AG08395 (cell line): ENCODE data around the gene IGF2BP1.
"Not testable (repeated sequence)": the region's sequence is repeated elsewhere in the genome, so short reads cannot be mapped to it uniquely, and the experiment has no call there.

ENCODE experiments used
- DNase-seq: peaks from one replicate; pipeline ENCODE4 v3.0.0; 2012; ENCODE audit warnings: mixed read lengths, low spot score

Gene IGF2BP1

GRCh38 chr17:49020609-49021008 lies 23.4 kb downstream of the IGF2BP1 start:
- no peak for DNase-seq

- DNase-seq, result no peak
Measured at GRCh38 chr17:49021095-49021767, 24.0 kb downstream of the IGF2BP1 start.

- DNase-seq, result no peak
Measured at GRCh38 chr17:49021768-49022103, 24.6 kb downstream of the IGF2BP1 start.

- peak; percentile 67 for DNase-seq
Measured at GRCh38 chr17:49022391-49022941, 25.3 kb downstream of the IGF2BP1 start.

- DNase-seq, result no peak
Measured at GRCh38 chr17:49024523-49024922, 27.3 kb downstream of the IGF2BP1 start.

- not testable (repeated sequence) for DNase-seq
Measured at GRCh38 chr17:49026447-49026846, 29.3 kb downstream of the IGF2BP1 start.

- no peak for DNase-seq
Measured at GRCh38 chr17:49028271-49028670, 31.1 kb downstream of the IGF2BP1 start.

GRCh38 chr17:49029801-49030200 lies 32.6 kb downstream of the IGF2BP1 start:
- DNase-seq, result peak; percentile 21

GRCh38 chr17:49031965-49032928 lies 35.1 kb downstream of the IGF2BP1 start:
- peak; percentile 92 for DNase-seq

- peak; percentile 65 for DNase-seq
Measured at GRCh38 chr17:49035470-49036269, 38.5 kb downstream of the IGF2BP1 start.

- no peak for DNase-seq
Measured at GRCh38 chr17:49036270-49036626, 39.1 kb downstream of the IGF2BP1 start.

GRCh38 chr17:49038138-49038537 lies 41.0 kb downstream of the IGF2BP1 start:
- DNase-seq, result no peak

- no peak for DNase-seq
Measured at GRCh38 chr17:49038544-49038943, 41.4 kb downstream of the IGF2BP1 start.

GRCh38 chr17:49039518-49039917 lies 42.3 kb downstream of the IGF2BP1 start:
- not testable (repeated sequence) for DNase-seq

GRCh38 chr17:49041527-49041926 lies 44.3 kb downstream of the IGF2BP1 start:
- DNase-seq, result no peak

GRCh38 chr17:49045376-49045775 lies 48.2 kb downstream of the IGF2BP1 start:
- no peak for DNase-seq

GRCh38 chr17:49046912-49047311 lies 49.7 kb downstream of the IGF2BP1 start:
- no peak for DNase-seq

GRCh38 chr17:49049265-49049664 lies 52.1 kb downstream of the IGF2BP1 start:
- no peak for DNase-seq

- no peak for DNase-seq
Measured at GRCh38 chr17:49050611-49051010, 53.4 kb downstream of the IGF2BP1 start.

- no peak for DNase-seq
Measured at GRCh38 chr17:49051269-49051668, 54.1 kb downstream of the IGF2BP1 start.

- DNase-seq, result no peak
Measured at GRCh38 chr17:49053171-49053829, 56.1 kb downstream of the IGF2BP1 start.
